D721Med (cell line): ENCODE results near the gene PLCB3.

Experiments used
- DNase-seq: peaks from one replicate; pipeline ENCODE4 v3.0.0; 2011; ENCODE audit warnings: low spot score; ENCODE audit not compliant: insufficient read length
- FAIRE-seq: peaks from 2 replicates; lab custom pipeline; 2011; peaks lifted over from hg19 to GRCh38; lab: Jason Lieb, UNC
- TF ChIP-seq, protein P1 (sequence below): IDR thresholded peaks from 2 replicates; pipeline ENCODE4 v1.5.1; 2012; ENCODE audit warnings: mild to moderate bottlenecking, control low read depth; ENCODE audit not compliant: insufficient read depth; ENCODE audit errors: missing control alignments

The PLCB3 gene

DNA sequence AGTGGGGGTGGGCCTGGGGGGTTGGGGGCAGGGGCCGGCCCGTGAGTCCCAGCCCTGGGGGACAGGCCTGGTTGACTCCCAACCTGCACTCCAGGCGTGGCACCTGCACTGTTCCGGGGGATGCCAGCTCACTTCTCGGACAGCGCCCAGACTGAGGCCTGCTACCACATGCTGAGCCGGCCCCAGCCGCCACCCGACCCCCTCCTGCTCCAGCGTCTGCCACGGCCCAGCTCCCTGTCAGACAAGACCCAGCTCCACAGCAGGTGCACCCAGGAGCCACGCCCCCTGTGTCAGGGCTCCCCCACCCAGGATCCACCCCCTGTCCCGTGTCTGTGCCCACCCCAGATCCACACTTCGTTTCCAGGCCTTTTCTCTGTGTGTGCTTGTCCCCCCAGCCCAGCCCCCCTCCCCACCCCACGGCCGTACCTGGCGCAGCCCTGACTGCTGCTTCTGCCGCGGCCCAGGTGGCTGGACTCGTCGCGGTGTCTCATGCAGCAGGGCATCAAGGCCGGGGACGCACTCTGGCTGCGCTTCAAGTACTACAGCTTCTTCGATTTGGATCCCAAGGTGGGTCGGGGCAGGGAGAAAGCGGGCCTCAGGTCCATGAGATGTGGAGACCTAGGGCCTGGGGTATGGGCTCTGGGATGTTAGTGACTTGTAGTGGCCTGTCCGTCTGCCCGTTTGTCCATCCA, 40.0 kb upstream of the PLCB3 start:
- TF ChIP-seq, protein P1, sequence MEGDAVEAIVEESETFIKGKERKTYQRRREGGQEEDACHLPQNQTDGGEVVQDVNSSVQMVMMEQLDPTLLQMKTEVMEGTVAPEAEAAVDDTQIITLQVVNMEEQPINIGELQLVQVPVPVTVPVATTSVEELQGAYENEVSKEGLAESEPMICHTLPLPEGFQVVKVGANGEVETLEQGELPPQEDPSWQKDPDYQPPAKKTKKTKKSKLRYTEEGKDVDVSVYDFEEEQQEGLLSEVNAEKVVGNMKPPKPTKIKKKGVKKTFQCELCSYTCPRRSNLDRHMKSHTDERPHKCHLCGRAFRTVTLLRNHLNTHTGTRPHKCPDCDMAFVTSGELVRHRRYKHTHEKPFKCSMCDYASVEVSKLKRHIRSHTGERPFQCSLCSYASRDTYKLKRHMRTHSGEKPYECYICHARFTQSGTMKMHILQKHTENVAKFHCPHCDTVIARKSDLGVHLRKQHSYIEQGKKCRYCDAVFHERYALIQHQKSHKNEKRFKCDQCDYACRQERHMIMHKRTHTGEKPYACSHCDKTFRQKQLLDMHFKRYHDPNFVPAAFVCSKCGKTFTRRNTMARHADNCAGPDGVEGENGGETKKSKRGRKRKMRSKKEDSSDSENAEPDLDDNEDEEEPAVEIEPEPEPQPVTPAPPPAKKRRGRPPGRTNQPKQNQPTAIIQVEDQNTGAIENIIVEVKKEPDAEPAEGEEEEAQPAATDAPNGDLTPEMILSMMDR, result no peak
- FAIRE-seq (no peak), DNase-seq (no peak)

GRCh38 chr11:64216879-64217278, 34.5 kb upstream of the PLCB3 start:
- no peak for DNase-seq
- no peak for FAIRE-seq
- TF ChIP-seq, protein P1, result peak; percentile 10

GRCh38 chr11:64218628-64219353, 32.5 kb upstream of the PLCB3 start:
- FAIRE-seq, result no peak

GRCh38 chr11:64219354-64219684, 32.0 kb upstream of the PLCB3 start:
- DNase-seq (no peak), FAIRE-seq (no peak)
- TF ChIP-seq, protein P1, result no peak

More at GRCh38 chr11:64218628-64219353, 32.5 kb upstream of the PLCB3 start:
- DNase-seq, result no peak
- TF ChIP-seq, protein P1, result no peak

- DNase-seq (no peak), FAIRE-seq (no peak)
- TF ChIP-seq, protein P1, result no peak
Measured at GRCh38 chr11:64219755-64220154, 31.6 kb upstream of the PLCB3 start.

GRCh38 chr11:64220271-64220670, 31.1 kb upstream of the PLCB3 start:
- FAIRE-seq, result no peak
- TF ChIP-seq, protein P1, result no peak
- no peak for DNase-seq

DNA sequence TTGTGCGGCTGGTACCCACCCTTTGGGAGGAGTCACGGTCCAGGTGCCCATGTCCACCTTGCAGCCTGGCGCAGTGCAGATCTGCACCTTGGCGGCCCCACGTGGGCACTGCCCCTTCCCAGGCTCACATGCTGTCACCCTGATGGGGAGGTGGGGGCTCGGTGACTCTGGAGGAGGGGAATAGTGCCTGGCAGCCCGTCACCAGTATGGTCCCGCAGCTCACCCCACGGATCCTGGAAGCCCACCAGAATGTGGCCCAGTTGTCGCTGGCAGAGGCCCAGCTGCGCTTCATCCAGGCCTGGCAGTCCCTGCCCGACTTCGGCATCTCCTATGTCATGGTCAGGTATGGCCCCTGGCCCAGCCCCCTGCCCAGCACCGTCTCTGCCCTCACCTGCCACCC, 30.5 kb upstream of the PLCB3 start:
- TF ChIP-seq, protein P1, result no peak
- FAIRE-seq, result no peak

More for the DNA sequence above, 30.5 kb upstream of the PLCB3 start:
- no peak for DNase-seq
